Osteocyte (in vitro differentiated cells): ENCODE data around the gene GHR. TPM values are rescaled to one million over a fixed set of nuclear protein-coding genes. Genes with fewer than 3 reads are reported as not detected.

Experiments used
- DNase-seq: peaks from one replicate; pipeline ENCODE4 v3.0.0; 2021; ENCODE audit warnings: mixed read lengths; ENCODE audit not compliant: unreplicated experiment; ENCODE audit errors: extremely low spot score
- H3K27ac Mint-ChIP-seq: one replicate; pipeline ENCODE4 v1.8.0; 2021; ENCODE audit warnings: mild to moderate bottlenecking, mixed read lengths; ENCODE audit not compliant: unreplicated experiment
- H3K27me3 Mint-ChIP-seq: one replicate; pipeline ENCODE4 v1.8.0; 2021; ENCODE audit warnings: mixed read lengths; ENCODE audit not compliant: unreplicated experiment
- H3K36me3 Mint-ChIP-seq: one replicate; pipeline ENCODE4 v1.8.0; 2021; ENCODE audit warnings: mixed read lengths; ENCODE audit not compliant: unreplicated experiment
- H3K4me1 Mint-ChIP-seq: one replicate; pipeline ENCODE4 v1.8.0; 2021; ENCODE audit warnings: mixed read lengths; ENCODE audit not compliant: unreplicated experiment
- H3K4me3 Mint-ChIP-seq: one replicate; pipeline ENCODE4 v1.8.0; 2021; ENCODE audit warnings: mild to moderate bottlenecking, moderate library complexity, mixed read lengths; ENCODE audit not compliant: unreplicated experiment
- H3K9me3 Mint-ChIP-seq: one replicate; pipeline ENCODE4 v1.8.0; 2021; ENCODE audit warnings: mixed read lengths; ENCODE audit not compliant: unreplicated experiment
- CTCF ChIP-seq: fragments of 200-600 bp; sonication (generic); IDR thresholded peaks from 2 replicates; pipeline ENCODE4 v1.5.0; 2021; ENCODE audit warnings: antibody characterized with exemption, mild to moderate bottlenecking, moderate library complexity
- total RNA-seq: library from RNA; stranded (reverse); gene quantifications from 2 replicates; pipeline ENCODE4 v1.2.1, GENCODE V29; 2021

GHR gene
- total RNA-seq, 1 donor from 2014 or later: 2.3 TPM

- H3K4me3 Mint-ChIP-seq: no peak overlapping the region
- H3K27ac Mint-ChIP-seq: no peak overlapping the region
- DNase-seq: no peak
- H3K9me3 Mint-ChIP-seq: peaks cover 1% of the 10 kb centered on the region
- TF ChIP-seq CTCF: no peak
- no peaks in the 10 kb centered on the region for H3K27me3 Mint-ChIP-seq
- no peaks in the 10 kb centered on the region for H3K36me3 Mint-ChIP-seq
- H3K4me1 Mint-ChIP-seq: no peaks in the 10 kb centered on the region
Measured at GRCh38 chr5:42547141-42547540, 123.9 kb downstream of the GHR start.

DNA sequence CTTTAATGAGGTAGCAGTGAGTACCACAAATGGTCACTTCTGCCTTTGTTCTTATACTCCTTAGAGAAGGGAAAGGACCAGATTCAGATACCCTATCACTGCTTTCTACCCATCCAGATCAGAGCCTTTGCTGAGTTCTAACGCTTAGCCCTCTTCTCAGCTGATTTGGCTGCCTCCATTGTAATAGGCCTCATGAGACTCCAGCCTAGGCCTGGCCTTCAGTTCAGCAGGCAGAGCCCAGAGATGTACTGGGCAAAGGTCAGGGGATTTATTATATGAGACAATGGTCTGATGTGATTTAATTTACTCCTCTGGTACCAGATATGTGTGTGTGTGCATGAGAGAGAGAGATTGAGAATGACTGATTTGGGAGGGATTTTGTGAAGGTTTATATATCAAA is 124.7 kb downstream of the GHR start:
- Mint-ChIP-seq H3K4me3 (no peak overlapping the region), H3K36me3 (no peaks in the 10 kb centered on the region), H3K9me3 (no peaks in the 10 kb centered on the region), H3K4me1 (no peaks in the 10 kb centered on the region), H3K27ac (no peak overlapping the region), H3K27me3 (no peaks in the 10 kb centered on the region)
- no peak for DNase-seq
- no peak for TF ChIP-seq CTCF

GRCh38 chr5:42552597-42552996 is 129.4 kb downstream of the GHR start:
- no peaks in the 10 kb centered on the region for H3K27me3 Mint-ChIP-seq
- no peak overlapping the region for H3K27ac Mint-ChIP-seq
- DNase-seq: no peak
- TF ChIP-seq CTCF: no peak
- no peak overlapping the region for H3K4me3 Mint-ChIP-seq
- no peaks in the 10 kb centered on the region for H3K9me3 Mint-ChIP-seq
- no peaks in the 10 kb centered on the region for H3K4me1 Mint-ChIP-seq
- no peaks in the 10 kb centered on the region for H3K36me3 Mint-ChIP-seq

DNA sequence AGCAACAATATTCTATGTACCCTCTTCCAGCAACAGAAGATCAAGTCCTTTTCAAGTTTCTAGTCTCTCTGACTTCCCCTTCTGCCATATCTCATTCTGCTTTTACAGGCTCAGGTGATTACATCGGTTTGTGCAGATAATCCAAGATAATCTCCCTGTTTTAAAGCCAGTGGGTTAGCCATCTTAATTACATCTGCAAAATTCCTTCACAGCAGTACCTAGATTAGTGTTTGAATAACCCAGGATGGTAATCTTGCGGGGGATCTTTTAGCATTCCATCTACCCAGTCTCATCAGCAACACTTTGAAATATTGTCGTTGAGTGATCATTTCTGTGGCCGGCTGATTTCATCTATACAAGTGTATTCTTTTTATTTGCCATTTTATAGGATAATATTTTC is 130.2 kb downstream of the GHR start:
- Mint-ChIP-seq H3K4me3 (no peak overlapping the region), H3K36me3 (no peaks in the 10 kb centered on the region), H3K4me1 (no peaks in the 10 kb centered on the region), H3K27me3 (no peaks in the 10 kb centered on the region), H3K9me3 (no peaks in the 10 kb centered on the region), H3K27ac (no peak overlapping the region)
- DNase-seq: no peak
- no peak for TF ChIP-seq CTCF

- Mint-ChIP-seq H3K27me3 (no peaks in the 10 kb centered on the region), H3K36me3 (no peaks in the 10 kb centered on the region), H3K27ac (no peak overlapping the region), H3K4me1 (no peaks in the 10 kb centered on the region), H3K9me3 (no peaks in the 10 kb centered on the region), H3K4me3 (no peak overlapping the region)
- no peak for DNase-seq
- no peak for TF ChIP-seq CTCF
Measured at GRCh38 chr5:42555010-42555409, 131.8 kb downstream of the GHR start.
